Measurements from ENCODE around the gene AQP2. TPM values are rescaled to one million over a fixed set of nuclear protein-coding genes. Genes with fewer than 3 reads are reported as not detected.

The AQP2 gene
- total RNA-seq, 2 experiments from 2014 or later, result not detected

GRCh38 chr12:49968471-49968870 is 17.9 kb downstream of the AQP2 start:
- Histone ChIP-seq H3K36me3 (ENCODE audit: insufficient read depth, low read length) (no peaks in the 10 kb centered on the region), H3K9me3 (ENCODE audit: control insufficient read depth in 1 of 2, insufficient read depth in 1 of 2, low read length in 2 of 2) (peaks cover 0 to 4% of the 10 kb centered on the region in 2 experiments), H3K4me3 (ENCODE audit: low read length) (no peak overlapping the region), H3K27me3 (ENCODE audit: control insufficient read depth in 1 of 2, insufficient read depth in 2 of 2, low read length in 2 of 2) (peaks cover 19 to 35% of the 10 kb centered on the region in 2 experiments), H3K4me1 (ENCODE audit: insufficient read depth, low read length) (peaks cover 17% of the 10 kb centered on the region), H3K27ac (ENCODE audit: low read depth in 1 of 2, low read length in 2 of 2) (no peak overlapping the region)
- intact Hi-C loops (cut with DNase I, micrococcal nuclease), result loop anchor here in 1 of 2 experiments (5.0 kb wide), 1 partner anchor 209 kb away; no protein-coding TSS in a partner anchor
- Mint-ChIP-seq H3K4me1 (ENCODE audit: low read depth) (peaks cover 5% of the 10 kb centered on the region), H3K36me3 (ENCODE audit: low read depth) (no peaks in the 10 kb centered on the region), H3K27me3 (peaks cover 36% of the 10 kb centered on the region), H3K4me3 (no peak overlapping the region), H3K27ac (no peak overlapping the region), H3K9me3 (no peaks in the 10 kb centered on the region)
- CTCF ChIA-PET, result interaction anchor here (1.5 to 3.1 kb wide), 6 partner anchors 15 to 102 kb away, joined by 7 to 36 read pairs (median 14); partner anchors contain the start of gene RACGAP1
- DNase-seq (no peak), ATAC-seq (ENCODE audit: poor library complexity) (no peak)
- TF ChIP-seq CTCF (IDR thresholded peaks at IDR 0.05), result no peak
- POLR2A ChIA-PET, result interaction anchor here (1.5 kb wide), 1 partner anchor 87 kb away, joined by 7 read pairs; no protein-coding TSS in a partner anchor

- ChIA-PET CTCF (interaction anchor here (2.4 kb wide), 1 partner anchor 86 kb away, joined by 36 read pairs; no protein-coding TSS in a partner anchor), POLR2A (no interaction called here)
- H3K27me3 Mint-ChIP-seq, result peaks cover 30% of the 10 kb centered on the region
- no peak overlapping the region for H3K27ac Mint-ChIP-seq
- DNase-seq (no peak), ATAC-seq (ENCODE audit: poor library complexity) (no peak)
- Histone ChIP-seq H3K4me3 (ENCODE audit: low read length) (no peak overlapping the region), H3K4me1 (ENCODE audit: insufficient read depth, low read length) (peaks cover 17% of the 10 kb centered on the region), H3K36me3 (ENCODE audit: insufficient read depth, low read length) (no peaks in the 10 kb centered on the region), H3K27ac (ENCODE audit: low read depth in 1 of 2, low read length in 2 of 2) (no peak overlapping the region), H3K27me3 (ENCODE audit: control insufficient read depth in 1 of 2, insufficient read depth in 2 of 2, low read length in 2 of 2) (peaks cover 19 to 29% of the 10 kb centered on the region in 2 experiments), H3K9me3 (ENCODE audit: control insufficient read depth in 1 of 2, insufficient read depth in 1 of 2, low read length in 2 of 2) (peaks cover 0 to 4% of the 10 kb centered on the region in 2 experiments)
- intact Hi-C loops (cut with DNase I, micrococcal nuclease), result loop anchor here in 1 of 2 experiments (5.0 kb wide), 1 partner anchor 208 kb away; no protein-coding TSS in a partner anchor
- H3K4me3 Mint-ChIP-seq, result no peak overlapping the region
- TF ChIP-seq CTCF (IDR thresholded peaks at IDR 0.05), result no peak
- no peaks in the 10 kb centered on the region for H3K9me3 Mint-ChIP-seq
- H3K36me3 Mint-ChIP-seq (ENCODE audit: low read depth), result no peaks in the 10 kb centered on the region
- peaks cover 5% of the 10 kb centered on the region for H3K4me1 Mint-ChIP-seq (ENCODE audit: low read depth)
These were observed 18.5 kb downstream of the AQP2 start for GRCh38 chr12:49969027-49969426.

- H3K27ac ChIP-seq (ENCODE audit: low read depth in 1 of 2, low read length in 2 of 2), result no peak overlapping the region
- Mint-ChIP-seq H3K9me3 (no peaks in the 10 kb centered on the region), H3K4me3 (no peak overlapping the region), H3K4me1 (ENCODE audit: low read depth) (peaks cover 5% of the 10 kb centered on the region), H3K36me3 (ENCODE audit: low read depth) (no peaks in the 10 kb centered on the region), H3K27me3 (peaks cover 22% of the 10 kb centered on the region), H3K27ac (no peak overlapping the region)
- peaks cover 19 to 21% of the 10 kb centered on the region in 2 experiments for H3K27me3 ChIP-seq (ENCODE audit: control insufficient read depth in 1 of 2, insufficient read depth in 2 of 2, low read length in 2 of 2)
- CTCF ChIA-PET, result no interaction called here
- H3K9me3 ChIP-seq (ENCODE audit: control insufficient read depth in 1 of 2, insufficient read depth in 1 of 2, low read length in 2 of 2), result peaks cover 0 to 4% of the 10 kb centered on the region in 2 experiments
- no peaks in the 10 kb centered on the region for H3K36me3 ChIP-seq (ENCODE audit: insufficient read depth, low read length)
- no peak for TF ChIP-seq CTCF (IDR thresholded peaks at IDR 0.05)
- DNase-seq (no peak), ATAC-seq (ENCODE audit: poor library complexity) (no peak)
- no peak overlapping the region for H3K4me3 ChIP-seq (ENCODE audit: low read length)
- intact Hi-C loops (cut with DNase I, micrococcal nuclease), result loop anchor here in 1 of 2 experiments (5.0 kb wide), 1 partner anchor 207 kb away; no protein-coding TSS in a partner anchor
- H3K4me1 ChIP-seq (ENCODE audit: insufficient read depth, low read length), result peaks cover 17% of the 10 kb centered on the region
- POLR2A ChIA-PET, result no interaction called here
These were observed 19.3 kb downstream of the AQP2 start for GRCh38 chr12:49969651-49970429.

All from CD4-positive, alpha-beta T cell (primary cell).